IMR-90 (cell line): ENCODE measurements around the gene UCK2. TPM values are rescaled to one million over a fixed set of nuclear protein-coding genes. Genes with fewer than 3 reads are reported as not detected.

Experiments used
- ATAC-seq: fragments of 200-7000 bp; cut with Tn5 transposase; 2 replicates; pipeline ENCODE4 v1.9.1; 2020; ENCODE audit warnings: low read depth, mild to moderate bottlenecking, moderate library complexity
- BruUV-seq: library from RNA; stranded (reverse); fragments of 400-500 nt; replicated peaks from 2 replicates; lab custom pipeline; 2021; lab: Mats Ljungman, UMichigan
- CTCF ChIA-PET: fragments of 300-600 bp; formaldehyde crosslinking; extraction: SDS; loops from one replicate; lab custom pipeline; 2021; ENCODE audit warnings: antibody characterized with exemption; lab: Yijun Ruan, JAX
- POLR2A ChIA-PET: fragments of 300-600 bp; sonication (Branson Sonifier 250); formaldehyde crosslinking; loops from one replicate; lab custom pipeline; 2022; ENCODE audit warnings: antibody characterized with exemption; ENCODE audit not compliant: unreplicated experiment; lab: Charles Lee
- DNase-seq: peaks from one replicate; pipeline ENCODE4 v3.0.0; 2013
- H2AFZ ChIP-seq: replicated peaks from 2 replicates; pipeline ENCODE3; 2013; ENCODE audit warnings: low read length, mild to moderate bottlenecking; ENCODE audit not compliant: poor library complexity
- H2AK5ac ChIP-seq: 2 replicates; pipeline ENCODE4 v1.6.1; 2013; ENCODE audit warnings: low read depth, low read length, inconsistent platforms
- H2AK9ac ChIP-seq: replicated peaks from 2 replicates; pipeline ENCODE3; 2013; ENCODE audit warnings: mild to moderate bottlenecking, low read depth, low read length, moderate library complexity; ENCODE audit not compliant: poor library complexity
- H2BK120ac ChIP-seq: 2 replicates; pipeline ENCODE4 v1.6.1; 2013; ENCODE audit warnings: low read depth, low read length, inconsistent platforms
- H2BK15ac ChIP-seq: 3 replicates; pipeline ENCODE4 v1.6.1; 2013; ENCODE audit warnings: low read depth, low read length, inconsistent platforms
- H2BK20ac ChIP-seq: 2 replicates; pipeline ENCODE4 v1.6.1; 2013; ENCODE audit warnings: low read depth, mild to moderate bottlenecking, inconsistent platforms, low read length, moderate library complexity
- H2BK5ac ChIP-seq: 2 replicates; pipeline ENCODE4 v1.6.1; 2013; ENCODE audit warnings: mild to moderate bottlenecking, low read depth, low read length, inconsistent platforms; ENCODE audit not compliant: poor library complexity, severe bottlenecking
- H3K14ac ChIP-seq: replicated peaks from 2 replicates; pipeline ENCODE4 v1.6.1; 2013; ENCODE audit warnings: low read depth, low read length, inconsistent platforms
- H3K18ac ChIP-seq: 2 replicates; pipeline ENCODE4 v1.6.1; 2013; ENCODE audit warnings: low read depth, low read length, control low read depth
- H3K23ac ChIP-seq: 2 replicates; pipeline ENCODE4 v1.6.1; 2013; ENCODE audit warnings: low read depth, low read length, inconsistent platforms
- H3K27ac ChIP-seq: 2 replicates; pipeline ENCODE4 v1.5.1; 2013; ENCODE audit warnings: mild to moderate bottlenecking, control low read depth, low read length; ENCODE audit not compliant: insufficient read depth
- H3K27me3 ChIP-seq: 2 replicates; pipeline ENCODE4 v1.6.1; 2013; ENCODE audit warnings: low read length; ENCODE audit not compliant: control insufficient read depth, insufficient read depth
- H3K36me3 ChIP-seq: 2 replicates; pipeline ENCODE4 v1.6.1; 2013; ENCODE audit warnings: low read length, mixed read lengths; ENCODE audit not compliant: control insufficient read depth, insufficient read depth
- H3K4ac ChIP-seq: 2 replicates; pipeline ENCODE4 v1.6.1; 2013; ENCODE audit warnings: low read depth, low read length, inconsistent platforms
- H3K4me1 ChIP-seq: 2 replicates; pipeline ENCODE4 v1.6.1; 2013; ENCODE audit warnings: low read length, mixed read lengths; ENCODE audit not compliant: control insufficient read depth, insufficient read depth
- H3K4me2 ChIP-seq: 2 replicates; pipeline ENCODE4 v1.6.1; 2013; ENCODE audit warnings: low read depth, mild to moderate bottlenecking, control low read depth, low read length, moderate library complexity
- H3K4me3 ChIP-seq: 2 replicates; pipeline ENCODE4 v1.5.1; 2013; ENCODE audit warnings: low read depth, mild to moderate bottlenecking, control low read depth, low read length, moderate library complexity; ENCODE audit not compliant: insufficient read depth
- H3K56ac ChIP-seq: 2 replicates; pipeline ENCODE4 v1.6.1; 2013; ENCODE audit warnings: low read length, inconsistent platforms; ENCODE audit not compliant: insufficient read depth; ENCODE audit errors: extremely low read depth
- H3K79me1 ChIP-seq, 2 experiments: 2 replicates each; pipeline ENCODE4 v1.6.1; 2013; ENCODE audit warnings: low read length in 2 of 2, inconsistent platforms in 1 of 2, low read depth in 1 of 2
- H3K9ac ChIP-seq: 2 replicates; pipeline ENCODE4 v1.6.1; 2013; ENCODE audit warnings: low read depth, low read length, control low read depth
- H3K9me1 ChIP-seq: 2 replicates; pipeline ENCODE4 v1.6.1; 2013; ENCODE audit warnings: low read length, inconsistent platforms; ENCODE audit not compliant: insufficient read depth
- H3K9me3 ChIP-seq: 2 replicates; pipeline ENCODE4 v1.6.1; 2013; ENCODE audit warnings: low read length; ENCODE audit not compliant: control insufficient read depth, insufficient read depth
- H4K20me1 ChIP-seq: 2 replicates; pipeline ENCODE4 v1.6.1; 2013; ENCODE audit warnings: low read length, inconsistent platforms; ENCODE audit not compliant: insufficient read depth
- H4K5ac ChIP-seq: 2 replicates; pipeline ENCODE4 v1.6.1; 2013; ENCODE audit warnings: mild to moderate bottlenecking, low read depth, low read length, control low read depth
- H4K8ac ChIP-seq, 2 experiments: 2 replicates each; pipeline ENCODE4 v1.6.1; 2013; ENCODE audit warnings: low read depth in 2 of 2, low read length in 2 of 2, control low read depth in 1 of 2, inconsistent platforms in 1 of 2
- H4K91ac ChIP-seq: 2 replicates; pipeline ENCODE4 v1.6.1; 2013; ENCODE audit warnings: low read depth, low read length, inconsistent platforms; ENCODE audit not compliant: insufficient read depth
- BHLHE40 ChIP-seq: fragments of 150-350 bp; IDR thresholded peaks from 2 replicates; pipeline ENCODE4 v1.6.1; 2016; ENCODE audit warnings: mild to moderate bottlenecking, low read depth, low read length
- CEBPB ChIP-seq: IDR thresholded peaks from 2 replicates; pipeline ENCODE4 v1.6.1; 2012; ENCODE audit warnings: low read depth, low read length, improper control_type of control experiment
- FOS ChIP-seq: fragments of 150-350 bp; IDR thresholded peaks from 2 replicates; pipeline ENCODE4 v1.6.1; 2016; ENCODE audit warnings: low read depth, low read length
- MAFK ChIP-seq: IDR thresholded peaks from 2 replicates; pipeline ENCODE4 v1.6.1; 2012; ENCODE audit warnings: low read depth, low read length, improper control_type of control experiment
- MAZ ChIP-seq: IDR thresholded peaks from 2 replicates; pipeline ENCODE4 v1.6.1; 2012; ENCODE audit warnings: low read depth, mild to moderate bottlenecking, low read length, improper control_type of control experiment, moderate library complexity, borderline replicate concordance
- POLR2A ChIP-seq: IDR thresholded peaks from 2 replicates; pipeline ENCODE4 v1.6.1; 2012; ENCODE audit warnings: mild to moderate bottlenecking, low read depth, low read length
- RAD21 ChIP-seq: IDR thresholded peaks from 2 replicates; pipeline ENCODE4 v1.6.1; 2012; ENCODE audit warnings: low read length, improper control_type of control experiment
- RCOR1 ChIP-seq: IDR thresholded peaks from 2 replicates; pipeline ENCODE4 v1.6.1; 2012; ENCODE audit warnings: mild to moderate bottlenecking, low read length, improper control_type of control experiment; ENCODE audit not compliant: insufficient replicate concordance
- RFX5 ChIP-seq: IDR thresholded peaks from 2 replicates; pipeline ENCODE4 v1.8.0; 2012; ENCODE audit warnings: low read depth, mild to moderate bottlenecking, low read length, moderate library complexity
- SMC3 ChIP-seq: fragments of 150-350 bp; IDR thresholded peaks from 2 replicates; pipeline ENCODE4 v1.6.1; 2016; ENCODE audit warnings: low read depth, mild to moderate bottlenecking, antibody characterized with exemption, low read length, moderate library complexity
- WGBS, 2 experiments: methylation state at CpG; one replicate each; pipeline versions ENCODE4 v1.1.5 to v1.1.7; 2013; ENCODE audit warnings: missing lambda C conversion rate in 2 of 2; ENCODE audit not compliant: insufficient read length in 1 of 2; ENCODE audit errors: extremely low coverage in 2 of 2; 5-methylcytosine and 5-hydroxymethylcytosine counted together
- dilution Hi-C: fragments of 300-500 bp; cut with HindIII; formaldehyde crosslinking; loops from one replicate; pipeline ENCODE4 v1.14.3; 2018; ENCODE audit warnings: low sequenced_read_pairs; ENCODE audit not compliant: unreplicated experiment
- in situ Hi-C: fragments of 300-500 bp; cut with MboI; formaldehyde crosslinking; loops from 3 replicates; pipeline ENCODE4 v1.14.3; 2019; ENCODE audit warnings: low sequenced_read_pairs, inconsistent platforms, mixed read lengths
- intact Hi-C: fragments of 100-400 bp; cut with micrococcal nuclease; formaldehyde crosslinking; loops from 2 replicates; pipeline ENCODE4 v1.10.0; 2022
- polyA plus RNA-seq, 3 experiments: library from polyadenylated mRNA; depleted of rRNA; stranded (reverse); fragments of >200 nt; gene quantifications; 2 replicates each; pipeline ENCODE4 v1.2.3, GENCODE V29; 2012; ENCODE audit warnings: low replicate concordance in 1 of 3
- total RNA-seq: library from RNA; depleted of rRNA; stranded (reverse); fragments of >200 nt; gene quantifications from 2 replicates; pipeline ENCODE4 v1.2.3, GENCODE V29; 2012
- TF ChIP-seq, protein P1 (sequence below): fragments of 150-350 bp; IDR thresholded peaks from 2 replicates; pipeline ENCODE4 v1.6.1; 2017; ENCODE audit warnings: mild to moderate bottlenecking, antibody characterized with exemption, low read length, low read depth

UCK2 gene
- total and polyA plus RNA-seq, 2 of the 4 experiments (the other 2 are of a cell fraction): 83.0 to 87.8 TPM

GRCh38 chr1:165905853-165906252 is 78.4 kb downstream of the UCK2 start:
- Histone ChIP-seq H2BK20ac (0 out of 2 replicates have a peak overlapping the region, but pooled peaks have one; percentile 21), H2BK15ac (peak overlapping the region; percentile 11; the same call in 1 of the 3 replicates), H2BK5ac (peak overlapping the region; percentile 59), H4K5ac (peak overlapping the region; percentile 46; the same call in 1 of the 2 replicates), H3K56ac (no peak overlapping the region), H4K8ac (no peak overlapping the region), H3K23ac (no peak overlapping the region), H3K27ac (no peak overlapping the region), H3K4me2 (no peak overlapping the region), H2AFZ (no peak overlapping the region), H2BK120ac (no peak overlapping the region), H2AK9ac (no peak overlapping the region), H3K14ac (0 out of 2 replicates have a peak overlapping the region, but pooled peaks have one; percentile 35), H4K91ac (peak overlapping the region; percentile 1; the same call in 1 of the 2 replicates), H3K4me3 (no peak overlapping the region), H3K4ac (0 out of 2 replicates have a peak overlapping the region, but pooled peaks have one; percentile 6), H3K36me3 (peaks cover 26% of the 10 kb centered on the region), H3K9me1 (peaks cover 35% of the 10 kb centered on the region), H3K9me3 (no peaks in the 10 kb centered on the region), H3K18ac (peak overlapping the region; percentile 19; the same call in 1 of the 2 replicates), H2AK5ac (0 out of 2 replicates have a peak overlapping the region, but pooled peaks have one; percentile 29), H4K20me1 (no peaks in the 10 kb centered on the region), H3K4me1 (peaks cover 22% of the 10 kb centered on the region), H3K9ac (no peak overlapping the region), H3K79me1 (peaks cover 22 to 60% of the 10 kb centered on the region in 2 experiments; a peak in 3 of 4 replicates), H3K27me3 (no peaks in the 10 kb centered on the region)
- CTCF ChIA-PET: interaction anchor here (0.5 to 0.9 kb wide), 2 partner anchors 77 to 145 kb away, joined by 3 read pairs; no protein-coding TSS in a partner anchor
- in situ Hi-C loops (no loop called here), dilution Hi-C loops (no loop called here), intact Hi-C loops (no loop called here)
- ATAC-seq: no peak
- POLR2A ChIA-PET: no interaction called here
- DNase-seq: no peak
- TF ChIP-seq MAZ: no peak
- TF ChIP-seq RCOR1: no peak
- no peak for TF ChIP-seq RAD21
- TF ChIP-seq CEBPB: no peak
- TF ChIP-seq, protein P1, sequence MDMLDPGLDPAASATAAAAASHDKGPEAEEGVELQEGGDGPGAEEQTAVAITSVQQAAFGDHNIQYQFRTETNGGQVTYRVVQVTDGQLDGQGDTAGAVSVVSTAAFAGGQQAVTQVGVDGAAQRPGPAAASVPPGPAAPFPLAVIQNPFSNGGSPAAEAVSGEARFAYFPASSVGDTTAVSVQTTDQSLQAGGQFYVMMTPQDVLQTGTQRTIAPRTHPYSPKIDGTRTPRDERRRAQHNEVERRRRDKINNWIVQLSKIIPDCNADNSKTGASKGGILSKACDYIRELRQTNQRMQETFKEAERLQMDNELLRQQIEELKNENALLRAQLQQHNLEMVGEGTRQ: no peak
- no peak for TF ChIP-seq POLR2A
- no peak for TF ChIP-seq BHLHE40
- TF ChIP-seq MAFK: no peak
- TF ChIP-seq RFX5: no peak
- TF ChIP-seq SMC3: no peak
- TF ChIP-seq FOS: no peak
- WGBS, 2 experiments: no CpG with 5 or more reads among the region's 3 CpGs
- no TSS peak for BruUV-seq
